SK-MEL-5 (cell line): ENCODE results near the gene PPEF1. TPM values are rescaled to one million over a fixed set of nuclear protein-coding genes. Genes with fewer than 3 reads are reported as not detected.

ENCODE experiments used
- DNase-seq: peaks from one replicate; pipeline ENCODE4 v3.0.0-alpha.2; 2016; ENCODE audit warnings: low read depth, low spot score
- in situ Hi-C: cut with HindIII; loops from 2 replicates; pipeline ENCODE4 v1.10.0; 2016; ENCODE audit warnings: low sequenced_read_pairs, high pct_unique_total_duplicates, low pct_unique_long_range_greater_than_20kb
- total RNA-seq: library from RNA; depleted of rRNA; stranded (reverse); fragments of >200 nt; shearing (Covaris generic); gene quantifications from 2 replicates; pipeline ENCODE4 v1.2.3, GENCODE V29; 2014; rRNA removed

Gene PPEF1
- total RNA-seq, 1 experiment from 2014 or later, result 5.0 TPM

GRCh38 chrX:18864390-18864920 lies 157.0 kb downstream of the PPEF1 start:
- no peak for DNase-seq
- in situ Hi-C loops, result no loop called here

- in situ Hi-C loops, result no loop called here
- DNase-seq, result peak; percentile 55
These were observed 163.9 kb downstream of the PPEF1 start for GRCh38 chrX:18871161-18871890.

- no peak for DNase-seq
- in situ Hi-C loops, result no loop called here
These were observed 164.5 kb downstream of the PPEF1 start for GRCh38 chrX:18871970-18872369.

- in situ Hi-C loops, result no loop called here
- DNase-seq, result no peak
These were observed 165.2 kb downstream of the PPEF1 start for GRCh38 chrX:18872621-18873020.

- in situ Hi-C loops, result no loop called here
- peak; percentile 70 for DNase-seq
These were observed 165.8 kb downstream of the PPEF1 start for GRCh38 chrX:18873189-18873791.

GRCh38 chrX:18873836-18874235 lies 166.4 kb downstream of the PPEF1 start:
- in situ Hi-C loops, result no loop called here
- DNase-seq, result no peak

- no peak for DNase-seq
- in situ Hi-C loops, result no loop called here
These were observed 167.3 kb downstream of the PPEF1 start for GRCh38 chrX:18874560-18875255.

- in situ Hi-C loops, result no loop called here
- DNase-seq, result no peak
These were observed 167.9 kb downstream of the PPEF1 start for GRCh38 chrX:18875256-18875878.

GRCh38 chrX:18877469-18877868 lies 170.0 kb downstream of the PPEF1 start:
- no peak for DNase-seq
- in situ Hi-C loops, result no loop called here

Other genes starting within 250 kb of the PPEF1 start
- gene RS1, start 35.5 kb upstream of the PPEF1 start, total RNA-seq, result 0.08 TPM in 1 of 2 replicates, not detected in the other